GF-D8 (cell line): ENCODE measurements around the gene FHIT.
"Not testable (repeated sequence)": the region's sequence is repeated elsewhere in the genome, so short reads cannot be mapped to it uniquely, and the experiment has no call there.

ENCODE experiments used
- DNase-seq: peaks from one replicate; lab custom pipeline; 2025; lab: John Stamatoyannopoulos, UW

Gene FHIT

GRCh38 chr3:60573494-60573893 lies 677.8 kb downstream of the FHIT start:
- DNase-seq, result no peak

GRCh38 chr3:60571511-60571910 lies 679.7 kb downstream of the FHIT start:
- DNase-seq, result no peak

GRCh38 chr3:60557122-60557521 lies 694.1 kb downstream of the FHIT start:
- DNase-seq, result no peak

GRCh38 chr3:60555686-60556354 lies 695.4 kb downstream of the FHIT start:
- DNase-seq, result no peak

GRCh38 chr3:60553144-60553543 lies 698.1 kb downstream of the FHIT start:
- DNase-seq, result no peak

- no peak for DNase-seq
Measured at GRCh38 chr3:60552581-60552980, 698.7 kb downstream of the FHIT start.

GRCh38 chr3:60551455-60552209 lies 699.6 kb downstream of the FHIT start:
- DNase-seq, result no peak

- no peak for DNase-seq
Measured at GRCh38 chr3:60549863-60550262, 701.4 kb downstream of the FHIT start.

- DNase-seq, result no peak
Measured at GRCh38 chr3:60542995-60543394, 708.3 kb downstream of the FHIT start.

GRCh38 chr3:60539394-60539793 lies 711.9 kb downstream of the FHIT start:
- DNase-seq, result not testable (repeated sequence)

- no peak for DNase-seq
Measured at GRCh38 chr3:60536420-60536819, 714.8 kb downstream of the FHIT start.

GRCh38 chr3:60531759-60532158 lies 719.5 kb downstream of the FHIT start:
- DNase-seq, result no peak

GRCh38 chr3:60528651-60529050 lies 722.6 kb downstream of the FHIT start:
- no peak for DNase-seq

GRCh38 chr3:60523536-60523935 lies 727.7 kb downstream of the FHIT start:
- no peak for DNase-seq

GRCh38 chr3:60517134-60517533 lies 734.1 kb downstream of the FHIT start:
- no peak for DNase-seq

GRCh38 chr3:60514866-60515265 lies 736.4 kb downstream of the FHIT start:
- DNase-seq, result no peak

- DNase-seq, result no peak
Measured at GRCh38 chr3:60514085-60514649, 737.1 kb downstream of the FHIT start.

- no peak for DNase-seq
Measured at GRCh38 chr3:60513241-60513640, 738.0 kb downstream of the FHIT start.

- DNase-seq, result no peak
Measured at GRCh38 chr3:60512506-60512905, 738.7 kb downstream of the FHIT start.

GRCh38 chr3:60509471-60509870 lies 741.8 kb downstream of the FHIT start:
- no peak for DNase-seq

GRCh38 chr3:60504827-60505457 lies 746.3 kb downstream of the FHIT start:
- DNase-seq, result no peak

GRCh38 chr3:60501314-60501713 lies 749.9 kb downstream of the FHIT start:
- DNase-seq, result no peak

- DNase-seq, result no peak
Measured at GRCh38 chr3:60497902-60498301, 753.4 kb downstream of the FHIT start.
